ENCODE results near the gene DRD3. TPM values are rescaled to one million over a fixed set of nuclear protein-coding genes. Genes with fewer than 3 reads are reported as not detected.

Gene DRD3
- total RNA-seq, 1 experiment from 2014 or later, result not detected

- no peak overlapping the region for H2BK120ac ChIP-seq (ENCODE audit: low read depth, low read length, poor library complexity, severe bottlenecking)
- Mint-ChIP-seq H3K27me3 (ENCODE audit: low read depth) (no peaks in the 10 kb centered on the region), H3K4me3 (no peak overlapping the region), H3K27ac (no peak overlapping the region), H3K36me3 (ENCODE audit: insufficient read depth in 1 of 3, low read depth in 3 of 3) (no peaks in the 10 kb centered on the region; a peak in 1 of 7 replicates), H3K9me3 (no peaks in the 10 kb centered on the region; a peak in 1 of 5 replicates), H3K4me1 (peaks cover 0 to 6% of the 10 kb centered on the region in 2 experiments; a peak in 1 of 4 replicates)
- H3K4ac ChIP-seq (ENCODE audit: low read depth, low read length), result no peak overlapping the region
- H3K4me1 ChIP-seq (ENCODE audit: insufficient read depth, low read length), result no peaks in the 10 kb centered on the region
- no peak overlapping the region for H3T11ph ChIP-seq (ENCODE audit: low read length)
- H4K91ac ChIP-seq (ENCODE audit: insufficient read length, low read depth, low read length), result no peak overlapping the region
- no peak overlapping the region for H3K14ac ChIP-seq (ENCODE audit: insufficient read depth, low read length)
- H2BK5ac ChIP-seq (ENCODE audit: insufficient read length, low read length), result no peak overlapping the region
- H4K5ac ChIP-seq (ENCODE audit: insufficient read length, low read depth, low read length), result no peak overlapping the region
- no peaks in the 10 kb centered on the region for H4K20me1 ChIP-seq (ENCODE audit: control insufficient read depth, insufficient read depth, insufficient read length)
- H2BK20ac ChIP-seq (ENCODE audit: low read depth, low read length, poor library complexity, severe bottlenecking), result no peak overlapping the region
- no peaks in the 10 kb centered on the region for H3K23me2 ChIP-seq (ENCODE audit: insufficient read length, low read depth, low read length, poor library complexity, severe bottlenecking)
- no peak overlapping the region for H2AFZ ChIP-seq (ENCODE audit: low read length)
- TF ChIP-seq CTCF (conservative IDR thresholded peaks at IDR 0.05), result no peak
- DNase-seq, result no peak
- H3K56ac ChIP-seq (ENCODE audit: insufficient read length, low read depth, low read length), result no peak overlapping the region
- H2AK5ac ChIP-seq (ENCODE audit: insufficient read length, low read length), result no peak overlapping the region
- no peak overlapping the region for H3K4me2 ChIP-seq (ENCODE audit: insufficient read depth, insufficient read length, low read length)
- H3K23ac ChIP-seq (ENCODE audit: insufficient read length, low read depth, low read length), result no peak overlapping the region
- H3K79me2 ChIP-seq (ENCODE audit: insufficient read depth, low read length), result no peaks in the 10 kb centered on the region
- no peaks in the 10 kb centered on the region for H3K9me3 ChIP-seq (ENCODE audit: control insufficient read depth, low read depth, low read length)
- H4K8ac ChIP-seq (replicated peaks; ENCODE audit: insufficient read length, low read depth, low read length), result no peak overlapping the region
- no peaks in the 10 kb centered on the region for H3K79me1 ChIP-seq (ENCODE audit: insufficient read depth, low read depth, low read length, poor library complexity, severe bottlenecking)
- H3K9ac ChIP-seq (ENCODE audit: extremely low read depth, insufficient read length, low read length), result no peak overlapping the region
- H2BK12ac ChIP-seq (ENCODE audit: insufficient read length, low read depth, low read length), result no peak overlapping the region
- no peak overlapping the region for H3K27ac ChIP-seq (ENCODE audit: insufficient read length, low read depth, low read length)
- no peak overlapping the region for H2BK15ac ChIP-seq (ENCODE audit: low read depth, low read length)
- no peaks in the 10 kb centered on the region for H3K27me3 ChIP-seq (ENCODE audit: insufficient read depth, low read length)
- no peak overlapping the region for H3K18ac ChIP-seq (ENCODE audit: insufficient read length, low read depth, low read length)
Measured at GRCh38 chr3:114192136-114192535, 13.3 kb upstream of the DRD3 start.

Data from H9 (cell line).